ENCODE measurements around the gene HLF.

GRCh38 chr17:55303008-55303493 is 38.3 kb downstream of the HLF start:
- TF ChIP-seq EP300 (IDR thresholded peaks at IDR 0.05; ENCODE audit: low read depth), result no peak
- TF ChIP-seq, protein P1, sequence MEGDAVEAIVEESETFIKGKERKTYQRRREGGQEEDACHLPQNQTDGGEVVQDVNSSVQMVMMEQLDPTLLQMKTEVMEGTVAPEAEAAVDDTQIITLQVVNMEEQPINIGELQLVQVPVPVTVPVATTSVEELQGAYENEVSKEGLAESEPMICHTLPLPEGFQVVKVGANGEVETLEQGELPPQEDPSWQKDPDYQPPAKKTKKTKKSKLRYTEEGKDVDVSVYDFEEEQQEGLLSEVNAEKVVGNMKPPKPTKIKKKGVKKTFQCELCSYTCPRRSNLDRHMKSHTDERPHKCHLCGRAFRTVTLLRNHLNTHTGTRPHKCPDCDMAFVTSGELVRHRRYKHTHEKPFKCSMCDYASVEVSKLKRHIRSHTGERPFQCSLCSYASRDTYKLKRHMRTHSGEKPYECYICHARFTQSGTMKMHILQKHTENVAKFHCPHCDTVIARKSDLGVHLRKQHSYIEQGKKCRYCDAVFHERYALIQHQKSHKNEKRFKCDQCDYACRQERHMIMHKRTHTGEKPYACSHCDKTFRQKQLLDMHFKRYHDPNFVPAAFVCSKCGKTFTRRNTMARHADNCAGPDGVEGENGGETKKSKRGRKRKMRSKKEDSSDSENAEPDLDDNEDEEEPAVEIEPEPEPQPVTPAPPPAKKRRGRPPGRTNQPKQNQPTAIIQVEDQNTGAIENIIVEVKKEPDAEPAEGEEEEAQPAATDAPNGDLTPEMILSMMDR (IDR thresholded peaks at IDR 0.05), result no peak
- TF ChIP-seq POLR2AphosphoS5 (IDR thresholded peaks at IDR 0.05), result no peak
